HCT116 (cell line): ENCODE measurements around the gene ELAPOR1. TPM values are rescaled to one million over a fixed set of nuclear protein-coding genes. Genes with fewer than 3 reads are reported as not detected.

Source experiments
- ATAC-seq: fragments of 200-7000 bp; cut with Tn5 transposase; 2 replicates; pipeline ENCODE4 v1.9.1; 2020; ENCODE audit warnings: mild to moderate bottlenecking, moderate library complexity
- BruUV-seq: library from RNA; stranded (reverse); fragments of 400-500 nt; replicated peaks from 2 replicates; lab custom pipeline; 2021; lab: Mats Ljungman, UMichigan
- CTCF ChIA-PET: fragments of 300-600 bp; sonication (Branson Sonifier 250); formaldehyde crosslinking; loops from one replicate; lab custom pipeline; 2021; ENCODE audit warnings: antibody characterized with exemption; lab: Charles Lee
- POLR2A ChIA-PET: fragments of 300-600, 350-600 bp; sonication (Branson Sonifier 250); formaldehyde crosslinking; loops from one replicate; lab custom pipeline; 2021; ENCODE audit warnings: antibody characterized with exemption; lab: Charles Lee
- RAD21 ChIA-PET, 2 experiments: fragments of 300-600 bp; sonication (Branson Sonifier 250); formaldehyde crosslinking; loops; one replicate each; lab custom pipeline; 2023; ENCODE audit warnings: low total read pairs in 2 of 2; ENCODE audit not compliant: uncharacterized antibody in 2 of 2, unreplicated experiment in 2 of 2, low non-redundant PET in 1 of 2; lab: Charles Lee
- DNase-seq: peaks from one replicate; pipeline ENCODE4 v3.0.0-alpha.2; 2010; ENCODE audit warnings: low read depth, low spot score
- H2AFZ ChIP-seq: fragments of 200-600 bp; shearing (Covaris generic), sonication (generic); 2 replicates; pipeline ENCODE4 v1.6.1; 2017; ENCODE audit warnings: low read depth, mixed run types, mixed read lengths, antibody characterized with exemption, low read length; ENCODE audit not compliant: poor library complexity, severe bottlenecking
- H3K27ac ChIP-seq: 2 replicates; pipeline ENCODE4 v1.5.1; 2012; ENCODE audit warnings: low read depth, low read length
- H3K27me3 ChIP-seq: fragments of 200-600 bp; sonication (generic); 2 replicates; pipeline ENCODE4 v1.6.1; 2016; ENCODE audit warnings: mixed run types, low read length, mixed read lengths; ENCODE audit not compliant: insufficient read depth
- H3K36me3 ChIP-seq, 2 experiments: fragments of 200-500 bp in 1 of 2; fragments of 200-600 bp in 1 of 2; sonication (Bioruptor generic) in 1 of 2; sonication (generic) in 1 of 2; 2 replicates each; pipeline versions ENCODE4 v1.5.1 to v1.6.1; 2014 to 2016; ENCODE audit warnings: low read length in 2 of 2, inconsistent platforms in 1 of 2, mixed read lengths in 1 of 2, mixed run types in 1 of 2; ENCODE audit not compliant: insufficient read depth in 2 of 2, control insufficient read depth in 1 of 2
- H3K4me1 ChIP-seq, 2 experiments: fragments of 200-600 bp in 1 of 2; sonication (generic) in 1 of 2; 2 replicates each; pipeline versions ENCODE4 v1.5.1 to v1.6.1; 2012 to 2017; ENCODE audit warnings: low read length in 2 of 2, inconsistent platforms in 1 of 2, mild to moderate bottlenecking in 1 of 2, mixed read lengths in 1 of 2, mixed run types in 1 of 2, moderate library complexity in 1 of 2; ENCODE audit not compliant: insufficient read depth in 2 of 2, control insufficient read depth in 1 of 2
- H3K4me2 ChIP-seq: fragments of 200-600 bp; sonication (generic); 2 replicates; pipeline ENCODE4 v1.6.1; 2017; ENCODE audit warnings: mixed run types, low read length, mixed read lengths
- H3K4me3 ChIP-seq, 2 experiments: fragments of 200-600 bp in 1 of 2; sonication (generic) in 1 of 2; replicated peaks in 1 of 2; 2 replicates each; pipeline ENCODE4 v1.5.1; 2011 to 2016; ENCODE audit warnings: low read length in 2 of 2, control low read depth in 1 of 2, low read depth in 1 of 2, mild to moderate bottlenecking in 1 of 2, mixed read lengths in 1 of 2, mixed run types in 1 of 2
- H3K79me2 ChIP-seq: fragments of 200-600 bp; sonication (generic); 2 replicates; pipeline ENCODE4 v1.6.1; 2017; ENCODE audit warnings: mild to moderate bottlenecking, mixed run types, low read length, moderate library complexity, mixed read lengths; ENCODE audit not compliant: insufficient read depth
- H3K9ac ChIP-seq: fragments of 200-600 bp; sonication (generic); 2 replicates; pipeline ENCODE4 v1.6.1; 2016; ENCODE audit warnings: low read length, mixed read lengths
- H3K9me2 ChIP-seq: fragments of 200-600 bp; sonication (generic), shearing (Covaris generic); 2 replicates; pipeline ENCODE4 v1.6.1; 2017; ENCODE audit warnings: mixed run types, mild to moderate bottlenecking, moderate library complexity; ENCODE audit not compliant: insufficient read depth
- H3K9me3 ChIP-seq, 2 experiments: fragments of 200-500 bp in 1 of 2; fragments of 200-600 bp in 1 of 2; sonication (Bioruptor generic) in 1 of 2; sonication (generic) in 1 of 2; 2 replicates each; pipeline ENCODE4 v1.6.1; 2014 to 2017; ENCODE audit warnings: low read length in 2 of 2, mixed read lengths in 2 of 2, inconsistent platforms in 1 of 2, low read depth in 1 of 2, mild to moderate bottlenecking in 1 of 2, mixed run types in 1 of 2, moderate library complexity in 1 of 2; ENCODE audit not compliant: control insufficient read depth in 1 of 2, insufficient read depth in 1 of 2
- H4K20me1 ChIP-seq: fragments of 200-600 bp; sonication (generic), shearing (Covaris generic); 2 replicates; pipeline ENCODE4 v1.6.1; 2017; ENCODE audit warnings: mixed run types, mild to moderate bottlenecking, moderate library complexity; ENCODE audit not compliant: insufficient read depth
- ATF3 ChIP-seq: IDR thresholded peaks from 2 replicates; pipeline ENCODE4 v1.6.1; 2012
- CBX3 ChIP-seq: IDR thresholded peaks from 2 replicates; pipeline ENCODE4 v1.6.1; 2012; ENCODE audit warnings: low read depth
- CEBPB ChIP-seq: IDR thresholded peaks from 2 replicates; pipeline ENCODE4 v1.6.1; 2012; ENCODE audit warnings: low read depth
- POLR2AphosphoS5 ChIP-seq: IDR thresholded peaks from 2 replicates; pipeline ENCODE4 v1.6.1; 2011; ENCODE audit warnings: mild to moderate bottlenecking, low read depth, low read length, moderate library complexity
- ZBTB33 ChIP-seq: IDR thresholded peaks from 2 replicates; pipeline ENCODE4 v1.6.1; 2011; ENCODE audit warnings: mild to moderate bottlenecking, low read length, moderate library complexity; ENCODE audit not compliant: insufficient replicate concordance; ENCODE audit errors: extremely low read depth
- intact Hi-C: fragments of 100-400 bp; cut with micrococcal nuclease; formaldehyde crosslinking; loops from 2 replicates; pipeline ENCODE4 v1.10.0; 2022
- total RNA-seq: library from RNA; stranded (reverse); gene quantifications from one replicate; pipeline ENCODE4 v1.2.1, GENCODE V29; 2021; ENCODE audit not compliant: unreplicated experiment

ELAPOR1 gene
- total RNA-seq, 1 experiment from 2014 or later, result 0.57 TPM

GRCh38 chr1:109099938-109100773, 13.8 kb upstream of the ELAPOR1 start (continued):
- TF ChIP-seq ZBTB33 (peak; percentile 81), CBX3 (peak; percentile 94), ATF3 (no peak)

- TF ChIP-seq CEBPB (peak; percentile 53; the same call in 1 of the 2 replicates), POLR2AphosphoS5 (no peak; the same call in 1 of the 2 replicates)
- intact Hi-C loops, result no loop called here
- H4K20me1 ChIP-seq, result no peaks in the 10 kb centered on the region
- H3K4me2 ChIP-seq, result no peak overlapping the region
- H3K79me2 ChIP-seq, result peaks cover 22% of the 10 kb centered on the region
- no peak overlapping the region for H3K4me3 ChIP-seq
- CTCF ChIA-PET, result interaction anchor here (0.7 to 1.7 kb wide), 2 partner anchors 8 to 92 kb away, joined by 3 to 6 read pairs; a partner anchor contains a TSS
- RAD21 ChIA-PET, result no interaction called here
- BruUV-seq, result no TSS peak
- no peaks in the 10 kb centered on the region for H3K27me3 ChIP-seq
- H2AFZ ChIP-seq, result no peak overlapping the region
- no peak overlapping the region for H3K27ac ChIP-seq
- no peaks in the 10 kb centered on the region for H3K9me2 ChIP-seq
- H3K4me1 ChIP-seq, result peaks cover 0 to 8% of the 10 kb centered on the region in 2 experiments; a peak in 2 of 4 replicates
- H3K36me3 ChIP-seq, result peaks cover 0 to 3% of the 10 kb centered on the region in 2 experiments; a peak in 2 of 4 replicates
- H3K9me3 ChIP-seq, result no peaks in the 10 kb centered on the region
- no peak overlapping the region for H3K9ac ChIP-seq
- DNase-seq (no peak), ATAC-seq (no peak)
- POLR2A ChIA-PET, result interaction anchor here (0.7 kb wide), 1 partner anchor 274 kb away, joined by 3 read pairs; no protein-coding TSS in a partner anchor
Observed at GRCh38 chr1:109104364-109105151, 9.4 kb upstream of the ELAPOR1 start.
